Bronchial epithelial cell (primary cell): ENCODE results near the gene CAPNS2. TPM values are rescaled to one million over a fixed set of nuclear protein-coding genes. Genes with fewer than 3 reads are reported as not detected.

Source experiments
- DNase-seq: peaks from one replicate; pipeline ENCODE4 v3.0.0-alpha.2; 2010; ENCODE audit warnings: low read depth
- FAIRE-seq: peaks from 2 replicates; lab custom pipeline; 2011; peaks lifted over from hg19 to GRCh38; lab: Jason Lieb, UNC
- H3K27me3 ChIP-seq: 2 replicates; pipeline ENCODE4 v1.5.1; 2011; ENCODE audit warnings: low read length; ENCODE audit not compliant: control insufficient read depth, insufficient read depth
- H3K36me3 ChIP-seq: 2 replicates; pipeline ENCODE4 v1.5.1; 2011; ENCODE audit warnings: low read length; ENCODE audit not compliant: control insufficient read depth, insufficient read depth
- H3K4me3 ChIP-seq: 2 replicates; pipeline ENCODE4 v1.5.1; 2011; ENCODE audit warnings: mild to moderate bottlenecking, low read depth, low read length, control low read depth
- total RNA-seq: library from RNA; depleted of rRNA; stranded (reverse); fragments of >200 nt; gene quantifications from 2 replicates; pipeline ENCODE4 v1.2.1, GENCODE V29; 2014
- TF ChIP-seq, protein P1 (sequence below): IDR thresholded peaks from 2 replicates; pipeline ENCODE4 v1.5.1; 2011; ENCODE audit warnings: mild to moderate bottlenecking, moderate library complexity, low read length, control low read depth, inconsistent platforms; ENCODE audit not compliant: insufficient read depth, severe bottlenecking

CAPNS2 gene
- total RNA-seq, 1 donor from 2014 or later: 29.2 TPM

DNA sequence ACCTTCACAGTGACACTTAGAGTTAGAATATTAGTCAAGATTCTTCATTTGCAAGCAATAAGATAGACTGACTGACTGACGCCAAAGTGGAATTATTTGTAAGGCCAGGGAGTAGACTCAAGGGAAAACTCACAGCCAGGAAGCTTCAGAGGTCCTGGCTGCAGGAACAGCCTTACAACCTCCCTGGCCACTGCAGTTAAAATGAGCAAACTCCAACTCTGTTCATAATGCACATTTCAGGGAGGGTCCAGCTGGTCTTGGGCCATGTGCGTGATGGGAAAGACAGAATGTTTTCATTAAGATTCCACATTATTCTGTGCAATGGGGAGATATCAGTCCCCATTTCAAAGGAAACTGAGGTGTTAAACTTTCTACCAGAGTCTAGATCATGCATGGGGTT is 9.9 kb downstream of the CAPNS2 start:
- FAIRE-seq: no peak
- H3K36me3 ChIP-seq: peaks cover 1% of the 10 kb centered on the region

GRCh38 chr16:55577887-55578286 is 11.4 kb downstream of the CAPNS2 start:
- TF ChIP-seq, protein P1, sequence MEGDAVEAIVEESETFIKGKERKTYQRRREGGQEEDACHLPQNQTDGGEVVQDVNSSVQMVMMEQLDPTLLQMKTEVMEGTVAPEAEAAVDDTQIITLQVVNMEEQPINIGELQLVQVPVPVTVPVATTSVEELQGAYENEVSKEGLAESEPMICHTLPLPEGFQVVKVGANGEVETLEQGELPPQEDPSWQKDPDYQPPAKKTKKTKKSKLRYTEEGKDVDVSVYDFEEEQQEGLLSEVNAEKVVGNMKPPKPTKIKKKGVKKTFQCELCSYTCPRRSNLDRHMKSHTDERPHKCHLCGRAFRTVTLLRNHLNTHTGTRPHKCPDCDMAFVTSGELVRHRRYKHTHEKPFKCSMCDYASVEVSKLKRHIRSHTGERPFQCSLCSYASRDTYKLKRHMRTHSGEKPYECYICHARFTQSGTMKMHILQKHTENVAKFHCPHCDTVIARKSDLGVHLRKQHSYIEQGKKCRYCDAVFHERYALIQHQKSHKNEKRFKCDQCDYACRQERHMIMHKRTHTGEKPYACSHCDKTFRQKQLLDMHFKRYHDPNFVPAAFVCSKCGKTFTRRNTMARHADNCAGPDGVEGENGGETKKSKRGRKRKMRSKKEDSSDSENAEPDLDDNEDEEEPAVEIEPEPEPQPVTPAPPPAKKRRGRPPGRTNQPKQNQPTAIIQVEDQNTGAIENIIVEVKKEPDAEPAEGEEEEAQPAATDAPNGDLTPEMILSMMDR: no peak
- FAIRE-seq (no peak), DNase-seq (no peak)
- H3K4me3 ChIP-seq: no peak overlapping the region
- no peaks in the 10 kb centered on the region for H3K27me3 ChIP-seq
- H3K36me3 ChIP-seq: peaks cover 1% of the 10 kb centered on the region

More for the DNA sequence above, 9.9 kb downstream of the CAPNS2 start:
- H3K27me3 ChIP-seq: no peaks in the 10 kb centered on the region
- TF ChIP-seq, protein P1: no peak
- no peak for DNase-seq
- H3K4me3 ChIP-seq: no peak overlapping the region

- Histone ChIP-seq H3K27me3 (no peaks in the 10 kb centered on the region), H3K36me3 (no peaks in the 10 kb centered on the region), H3K4me3 (no peak overlapping the region)
- FAIRE-seq (no peak), DNase-seq (no peak)
- TF ChIP-seq, protein P1: no peak
These were observed 19.1 kb downstream of the CAPNS2 start for GRCh38 chr16:55585631-55586030.

- no peak overlapping the region for H3K4me3 ChIP-seq
- H3K27me3 ChIP-seq: no peaks in the 10 kb centered on the region
- H3K36me3 ChIP-seq: no peaks in the 10 kb centered on the region
- no peak for DNase-seq
- no peak for FAIRE-seq
- TF ChIP-seq, protein P1: no peak
These were observed 22.3 kb downstream of the CAPNS2 start for GRCh38 chr16:55588799-55589198.

DNA sequence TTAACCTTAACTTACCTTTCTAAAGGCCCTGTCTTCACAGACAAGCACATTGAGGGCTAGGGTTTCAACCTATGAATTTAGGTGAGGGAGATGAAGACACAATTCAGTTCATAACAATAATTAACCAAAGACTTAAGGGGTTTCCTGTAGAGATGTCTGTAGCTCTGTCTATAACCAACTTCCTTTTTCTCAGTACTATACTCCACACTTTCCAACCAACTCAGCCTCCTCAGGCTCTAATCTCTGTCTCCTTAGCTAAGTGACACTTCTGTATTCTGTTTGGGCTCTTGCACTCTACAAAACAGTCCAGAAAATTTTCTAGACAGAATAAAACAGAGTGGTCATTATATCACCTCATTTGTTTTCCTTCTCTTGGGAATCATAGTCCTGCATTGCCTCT is 25.8 kb downstream of the CAPNS2 start:
- DNase-seq: no peak
- no peaks in the 10 kb centered on the region for H3K36me3 ChIP-seq
- no peak for FAIRE-seq
- H3K27me3 ChIP-seq: no peaks in the 10 kb centered on the region
- no peak overlapping the region for H3K4me3 ChIP-seq
- TF ChIP-seq, protein P1: no peak

GRCh38 chr16:55597928-55598327 is 31.4 kb downstream of the CAPNS2 start:
- no peak overlapping the region for H3K4me3 ChIP-seq
- H3K36me3 ChIP-seq: no peaks in the 10 kb centered on the region
- TF ChIP-seq, protein P1: no peak
- DNase-seq: no peak
- no peaks in the 10 kb centered on the region for H3K27me3 ChIP-seq
- FAIRE-seq: no peak
